ENCODE measurements around the gene PHACTR1. TPM values are rescaled to one million over a fixed set of nuclear protein-coding genes. Genes with fewer than 3 reads are reported as not detected.

The PHACTR1 gene
- total RNA-seq (1 to 10 TPM; 6.5 to 7.6 TPM), polyA plus RNA-seq (ENCODE audit: insufficient read depth, low read depth, low replicate concordance) (5.1 TPM)
- long read RNA-seq, donor 1, partial matches to known transcripts, result 0 of 1 reads
- long read RNA-seq, donor 1, other reads (novel, unspliced or antisense), result 0 of 1 reads
- long read RNA-seq, donor 2, result 0 reads

DNA sequence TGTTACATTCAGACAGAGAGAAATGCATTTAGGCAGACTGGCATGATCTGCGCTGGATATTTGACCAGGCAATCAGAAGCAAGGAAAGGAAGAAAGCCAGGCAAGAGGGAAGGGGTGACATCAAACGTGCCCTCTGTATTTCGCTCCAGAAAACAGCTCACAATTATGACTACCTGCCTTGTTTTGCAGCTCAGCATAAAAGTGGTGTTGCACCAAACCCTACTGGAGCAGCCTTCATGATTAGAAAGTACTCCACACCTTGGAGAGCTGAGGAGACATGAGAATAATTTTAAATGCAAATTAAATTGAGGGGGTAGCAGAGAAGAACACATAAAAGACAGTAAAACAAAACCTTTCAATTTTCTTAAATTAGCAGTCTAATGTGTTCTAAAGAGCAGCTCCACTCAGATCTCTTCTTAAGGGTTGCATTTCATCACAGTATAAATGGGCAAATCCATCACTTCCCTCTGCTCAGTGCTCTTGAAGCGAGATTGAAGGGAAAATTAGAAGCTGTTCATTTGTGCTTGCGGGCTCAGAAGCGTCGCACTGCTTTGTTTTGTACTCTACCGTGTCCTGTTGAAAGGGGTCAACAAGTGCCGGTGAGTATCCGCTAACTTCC is at the start of gene PHACTR1:
Gene PHACTR1 (plus strand): TSS at position 470 of the 619 bp plus-strand sequence.
- 69 to 79% methylated on average over 10 of the region's 10 CpGs for WGBS, 2 donors
- no peaks in the 10 kb centered on the region for H3K27me3 ChIP-seq
- intact Hi-C loops (cut with DNase I; ENCODE audit: low total_unique reads), result no loop called here
- H3K9me3 ChIP-seq, result no peaks in the 10 kb centered on the region
- TF ChIP-seq, protein P1, sequence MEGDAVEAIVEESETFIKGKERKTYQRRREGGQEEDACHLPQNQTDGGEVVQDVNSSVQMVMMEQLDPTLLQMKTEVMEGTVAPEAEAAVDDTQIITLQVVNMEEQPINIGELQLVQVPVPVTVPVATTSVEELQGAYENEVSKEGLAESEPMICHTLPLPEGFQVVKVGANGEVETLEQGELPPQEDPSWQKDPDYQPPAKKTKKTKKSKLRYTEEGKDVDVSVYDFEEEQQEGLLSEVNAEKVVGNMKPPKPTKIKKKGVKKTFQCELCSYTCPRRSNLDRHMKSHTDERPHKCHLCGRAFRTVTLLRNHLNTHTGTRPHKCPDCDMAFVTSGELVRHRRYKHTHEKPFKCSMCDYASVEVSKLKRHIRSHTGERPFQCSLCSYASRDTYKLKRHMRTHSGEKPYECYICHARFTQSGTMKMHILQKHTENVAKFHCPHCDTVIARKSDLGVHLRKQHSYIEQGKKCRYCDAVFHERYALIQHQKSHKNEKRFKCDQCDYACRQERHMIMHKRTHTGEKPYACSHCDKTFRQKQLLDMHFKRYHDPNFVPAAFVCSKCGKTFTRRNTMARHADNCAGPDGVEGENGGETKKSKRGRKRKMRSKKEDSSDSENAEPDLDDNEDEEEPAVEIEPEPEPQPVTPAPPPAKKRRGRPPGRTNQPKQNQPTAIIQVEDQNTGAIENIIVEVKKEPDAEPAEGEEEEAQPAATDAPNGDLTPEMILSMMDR (IDR thresholded peaks at IDR 0.05), result no peak
- no peak for TF ChIP-seq POLR2A (IDR thresholded peaks at IDR 0.05)
- no peaks in the 10 kb centered on the region for H3K36me3 ChIP-seq (ENCODE audit: low read depth, missing control alignments)
- no peak for DNase-seq
- H3K4me3 ChIP-seq, result no peak within 1 kb of the TSS
- H3K4me1 ChIP-seq, result no peaks in the 10 kb centered on the region
- H3K27ac ChIP-seq, result no peak within 1 kb of the TSS

DNA sequence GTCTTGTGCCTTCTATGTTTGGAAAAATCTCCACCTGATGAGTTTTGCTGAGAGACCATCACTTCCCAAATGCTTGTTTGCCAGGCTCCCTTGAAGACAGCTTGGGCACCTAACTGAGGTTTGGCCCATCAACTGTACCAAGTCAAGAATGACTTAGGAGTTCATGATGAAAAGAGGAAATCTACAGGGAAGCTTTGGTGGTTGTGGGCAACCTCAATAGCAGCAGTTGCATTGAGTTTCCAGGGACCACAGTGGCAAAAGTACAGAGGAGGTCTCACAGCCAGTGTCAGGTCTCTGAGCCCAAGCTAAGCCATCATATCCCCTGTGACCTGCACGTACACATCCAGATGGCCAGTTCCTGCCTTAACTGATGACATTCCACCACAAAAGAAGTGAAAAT is 49.7 kb upstream of the PHACTR1 start:
- H3K27ac ChIP-seq, result no peak overlapping the region
- H3K9me3 ChIP-seq, result no peaks in the 10 kb centered on the region
- H3K4me1 ChIP-seq, result no peaks in the 10 kb centered on the region
- TF ChIP-seq, protein P1 (IDR thresholded peaks at IDR 0.05), result no peak
- TF ChIP-seq POLR2A (IDR thresholded peaks at IDR 0.05), result no peak
- no peak overlapping the region for H3K4me3 ChIP-seq
- no peaks in the 10 kb centered on the region for H3K36me3 ChIP-seq (ENCODE audit: low read depth, missing control alignments)
- no peaks in the 10 kb centered on the region for H3K27me3 ChIP-seq
- intact Hi-C loops (cut with DNase I; ENCODE audit: low total_unique reads), result no loop called here
- no peak for DNase-seq
- WGBS, 2 donors, result 63% methylated on average over 1 of the region's 1 CpG; no CpG with 5 or more reads in 1 of the 2 donors

DNA sequence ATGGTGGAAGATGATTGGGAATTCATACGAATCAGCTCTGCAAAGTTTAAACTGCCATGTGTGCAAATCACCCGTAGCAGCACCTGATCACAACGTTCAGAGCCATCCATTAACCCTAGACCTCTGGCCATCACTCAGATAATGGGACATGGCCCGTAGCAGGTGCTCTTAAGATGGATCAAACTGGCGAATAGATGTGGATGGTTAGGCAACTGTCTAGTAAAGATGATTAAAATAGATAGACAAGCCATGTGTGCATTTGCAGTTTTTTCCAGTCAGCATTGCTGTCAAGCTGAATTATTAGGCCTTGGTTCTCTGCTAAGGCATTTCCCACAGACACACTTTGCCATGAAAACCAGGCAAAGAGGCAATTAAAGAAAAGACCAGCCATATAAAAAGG is 40.6 kb upstream of the PHACTR1 start:
- TF ChIP-seq POLR2A (IDR thresholded peaks at IDR 0.05), result no peak
- TF ChIP-seq, protein P1 (IDR thresholded peaks at IDR 0.05), result no peak
- WGBS, 2 donors, result 76 to 83% methylated on average over 5 of the region's 5 CpGs

DNA sequence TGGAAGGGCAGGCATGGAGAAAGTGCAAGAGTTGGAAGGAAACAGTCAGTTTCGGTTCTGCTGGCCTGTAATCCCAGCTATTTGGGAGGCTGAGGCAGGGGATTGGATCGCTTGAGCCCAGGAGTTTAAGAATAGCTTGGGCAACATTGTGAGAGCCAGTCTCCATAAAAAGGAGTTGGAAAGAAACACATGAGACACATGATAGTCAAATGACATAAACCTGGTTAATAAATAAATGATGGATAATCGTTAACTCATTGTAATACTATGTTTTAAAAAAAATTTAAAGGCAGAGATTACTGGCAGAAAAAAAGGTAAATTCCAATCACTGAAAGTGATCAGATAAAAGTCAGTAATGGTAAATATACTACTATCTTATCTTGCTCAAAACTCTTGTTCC is 37.2 kb upstream of the PHACTR1 start:
- no peak for TF ChIP-seq POLR2A (IDR thresholded peaks at IDR 0.05)
- TF ChIP-seq, protein P1 (IDR thresholded peaks at IDR 0.05), result no peak
- Histone ChIP-seq H3K4me3 (no peak overlapping the region), H3K4me1 (no peaks in the 10 kb centered on the region), H3K27me3 (no peaks in the 10 kb centered on the region), H3K9me3 (no peaks in the 10 kb centered on the region), H3K36me3 (ENCODE audit: low read depth, missing control alignments) (no peaks in the 10 kb centered on the region), H3K27ac (no peak overlapping the region)
- DNase-seq, result no peak
- intact Hi-C loops (cut with DNase I; ENCODE audit: low total_unique reads), result no loop called here
- WGBS, 2 donors, result 84 to 90% methylated on average over 3 of the region's 3 CpGs

More for the DNA sequence above, 40.6 kb upstream of the PHACTR1 start:
- no peaks in the 10 kb centered on the region for H3K4me1 ChIP-seq
- H3K27ac ChIP-seq, result no peak overlapping the region
- intact Hi-C loops (cut with DNase I; ENCODE audit: low total_unique reads), result no loop called here
- no peaks in the 10 kb centered on the region for H3K27me3 ChIP-seq
- no peaks in the 10 kb centered on the region for H3K36me3 ChIP-seq (ENCODE audit: low read depth, missing control alignments)
- no peak overlapping the region for H3K4me3 ChIP-seq
- no peak for DNase-seq
- H3K9me3 ChIP-seq, result no peaks in the 10 kb centered on the region

DNA sequence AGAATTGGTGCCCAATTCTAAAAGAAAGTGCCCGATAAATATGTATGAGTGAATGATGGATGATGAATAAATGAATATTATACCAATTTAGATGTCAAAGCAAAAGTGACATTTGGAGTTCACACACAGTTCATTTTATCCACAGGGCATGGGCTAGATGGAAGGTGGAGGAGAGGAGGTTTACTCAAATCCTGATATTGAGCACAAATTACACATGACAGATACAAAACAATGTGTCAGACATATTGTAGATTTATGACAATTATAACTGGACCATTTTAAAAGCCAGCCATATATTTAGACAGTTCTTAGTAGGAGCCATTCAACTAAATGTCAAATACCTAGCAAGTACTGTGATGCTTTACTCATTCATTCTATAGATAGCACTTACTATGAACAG is 23.4 kb upstream of the PHACTR1 start:
- no peak for DNase-seq
- Histone ChIP-seq H3K9me3 (no peaks in the 10 kb centered on the region), H3K27ac (no peak overlapping the region), H3K27me3 (no peaks in the 10 kb centered on the region), H3K4me3 (no peak overlapping the region), H3K36me3 (ENCODE audit: low read depth, missing control alignments) (no peaks in the 10 kb centered on the region), H3K4me1 (no peaks in the 10 kb centered on the region)
- TF ChIP-seq POLR2A (IDR thresholded peaks at IDR 0.05), result no peak
- TF ChIP-seq, protein P1 (IDR thresholded peaks at IDR 0.05), result no peak
- WGBS, 2 donors, result 96 to 100% methylated on average over 1 of the region's 1 CpG
- intact Hi-C loops (cut with DNase I; ENCODE audit: low total_unique reads), result no loop called here

All from testis (tissue), 5 donors.